ENCODE measurements around the gene FOXA1.

Gene FOXA1

GRCh38 chr14:37603688-37604251 is 8.7 kb upstream of the FOXA1 start:
- TF ChIP-seq CTCF (IDR thresholded peaks at IDR 0.05; ENCODE audit: borderline replicate concordance, insufficient read depth, low read depth, low read length), result no peak
- no peak overlapping the region for H3K4me3 ChIP-seq (ENCODE audit: low read depth, low read length)

- H3K4me3 ChIP-seq (ENCODE audit: low read depth, low read length), result no peak overlapping the region
- no peak for TF ChIP-seq CTCF (IDR thresholded peaks at IDR 0.05; ENCODE audit: borderline replicate concordance, insufficient read depth, low read depth, low read length)
These were observed 7.8 kb upstream of the FOXA1 start for GRCh38 chr14:37602605-37603453.

GRCh38 chr14:37601865-37602264 is 6.8 kb upstream of the FOXA1 start:
- no peak overlapping the region for H3K4me3 ChIP-seq (ENCODE audit: low read depth, low read length)
- no peak for TF ChIP-seq CTCF (IDR thresholded peaks at IDR 0.05; ENCODE audit: borderline replicate concordance, insufficient read depth, low read depth, low read length)

GRCh38 chr14:37600880-37601741 is 6.1 kb upstream of the FOXA1 start:
- no peak overlapping the region for H3K4me3 ChIP-seq (ENCODE audit: low read depth, low read length)
- TF ChIP-seq CTCF (IDR thresholded peaks at IDR 0.05; ENCODE audit: borderline replicate concordance, insufficient read depth, low read depth, low read length), result no peak

- no peak overlapping the region for H3K4me3 ChIP-seq (ENCODE audit: low read depth, low read length)
- no peak for TF ChIP-seq CTCF (IDR thresholded peaks at IDR 0.05; ENCODE audit: borderline replicate concordance, insufficient read depth, low read depth, low read length)
These were observed 4.7 kb upstream of the FOXA1 start for GRCh38 chr14:37599507-37600368.

GRCh38 chr14:37598747-37599506 is 3.9 kb upstream of the FOXA1 start:
- H3K4me3 ChIP-seq (ENCODE audit: low read depth, low read length), result no peak overlapping the region
- no peak for TF ChIP-seq CTCF (IDR thresholded peaks at IDR 0.05; ENCODE audit: borderline replicate concordance, insufficient read depth, low read depth, low read length)

All from GM12875 (cell line).